ENCODE measurements around the gene RPTOR.
"Not testable (repeated sequence)": the region's sequence is repeated elsewhere in the genome, so short reads cannot be mapped to it uniquely, and the experiment has no call there.

Gene RPTOR

GRCh38 chr17:80619535-80620235 lies 75.0 kb downstream of the RPTOR start:
- no peak for DNase-seq (ENCODE audit: low spot score)

- no peak for DNase-seq (ENCODE audit: low spot score)
Observed at GRCh38 chr17:80621335-80621996, 76.8 kb downstream of the RPTOR start.

GRCh38 chr17:80621997-80622357 lies 77.3 kb downstream of the RPTOR start:
- no peak for DNase-seq (ENCODE audit: low spot score)

- DNase-seq (ENCODE audit: low spot score) = no peak
Observed at GRCh38 chr17:80624864-80625263, 80.2 kb downstream of the RPTOR start.

- DNase-seq (ENCODE audit: low spot score) = no peak
Observed at GRCh38 chr17:80625627-80626026, 81.0 kb downstream of the RPTOR start.

- not testable (repeated sequence) for DNase-seq (ENCODE audit: low spot score)
Observed at GRCh38 chr17:80628881-80629280, 84.2 kb downstream of the RPTOR start.

- DNase-seq (ENCODE audit: low spot score) = no peak
Observed at GRCh38 chr17:80629298-80630028, 84.8 kb downstream of the RPTOR start.

GRCh38 chr17:80630560-80631120 lies 86.0 kb downstream of the RPTOR start:
- DNase-seq (ENCODE audit: low spot score) = no peak

GRCh38 chr17:80631142-80632045 lies 86.8 kb downstream of the RPTOR start:
- no peak for DNase-seq (ENCODE audit: low spot score)

GRCh38 chr17:80632046-80632581 lies 87.5 kb downstream of the RPTOR start:
- no peak for DNase-seq (ENCODE audit: low spot score)

- DNase-seq (ENCODE audit: low spot score) = no peak
Observed at GRCh38 chr17:80633207-80633606, 88.6 kb downstream of the RPTOR start.

- no peak for DNase-seq (ENCODE audit: low spot score)
Observed at GRCh38 chr17:80633994-80634566, 89.4 kb downstream of the RPTOR start.

- no peak for DNase-seq (ENCODE audit: low spot score)
Observed at GRCh38 chr17:80636361-80637018, 91.9 kb downstream of the RPTOR start.

GRCh38 chr17:80637048-80637781 lies 92.6 kb downstream of the RPTOR start:
- no peak for DNase-seq (ENCODE audit: low spot score)

GRCh38 chr17:80639658-80640057 lies 95.0 kb downstream of the RPTOR start:
- no peak for DNase-seq (ENCODE audit: low spot score)

GRCh38 chr17:80640366-80641084 lies 95.9 kb downstream of the RPTOR start:
- no peak for DNase-seq (ENCODE audit: low spot score)

- no peak for DNase-seq (ENCODE audit: low spot score)
Observed at GRCh38 chr17:80643326-80644099, 98.9 kb downstream of the RPTOR start.

GRCh38 chr17:80644536-80644935 lies 99.9 kb downstream of the RPTOR start:
- DNase-seq (ENCODE audit: low spot score) = no peak

Measured in germinal center (tissue), 1 donor.